Naive thymus-derived CD4-positive, alpha-beta T cell (primary cell): Measurements from ENCODE around the gene RSF1. TPM values are rescaled to one million over a fixed set of nuclear protein-coding genes. Genes with fewer than 3 reads are reported as not detected.

Source experiments
- ATAC-seq: fragments of 150-1000 bp; cut with Tn5 transposase; 2 replicates; pipeline ENCODE4 v1.10.0; 2021; ENCODE audit warnings: mild to moderate bottlenecking, moderate library complexity
- CTCF ChIA-PET: fragments of 350-600 bp; sonication (Branson Sonifier 250); formaldehyde crosslinking; loops from one replicate; lab custom pipeline; 2021; ENCODE audit warnings: antibody characterized with exemption; lab: Charles Lee
- POLR2A ChIA-PET: fragments of 350-600 bp; sonication (Branson Sonifier 250); formaldehyde crosslinking; loops from one replicate; lab custom pipeline; 2021; ENCODE audit warnings: antibody characterized with exemption, inconsistent platforms; lab: Charles Lee
- DNase-seq, 9 donors: peaks; one replicate each; pipeline versions ENCODE4 v3.0.0 to v3.0.0-alpha.2; 2020 to 2022; ENCODE audit warnings: mixed read lengths in 1 of 9
- H3K27ac ChIP-seq: one replicate; pipeline ENCODE4 v1.7.0; 2013; ENCODE audit warnings: mild to moderate bottlenecking, low read depth, low read length, moderate library complexity
- H3K27me3 ChIP-seq, 2 donors: one replicate each; pipeline ENCODE4 v1.7.0; 2013; ENCODE audit warnings: low read length in 2 of 2, mild to moderate bottlenecking in 2 of 2, moderate library complexity in 2 of 2; ENCODE audit not compliant: control insufficient read depth in 2 of 2, insufficient read depth in 2 of 2
- H3K36me3 ChIP-seq, 3 experiments: 1 replicate in 2 of 3; 2 replicates in 1 of 3; pipeline ENCODE4 v1.7.0; 2013; ENCODE audit warnings: low read length in 3 of 3, mild to moderate bottlenecking in 3 of 3, moderate library complexity in 1 of 3; ENCODE audit not compliant: insufficient read depth in 3 of 3, control insufficient read depth in 2 of 3
- H3K4me1 ChIP-seq, 2 donors: one replicate each; pipeline ENCODE4 v1.7.0; 2013; ENCODE audit warnings: low read length in 2 of 2, mild to moderate bottlenecking in 2 of 2, moderate library complexity in 1 of 2; ENCODE audit not compliant: control insufficient read depth in 2 of 2, insufficient read depth in 2 of 2
- H3K4me3 ChIP-seq: 2 replicates; pipeline ENCODE4 v1.7.0; 2013; ENCODE audit warnings: mild to moderate bottlenecking, low read length
- H3K9me3 ChIP-seq, 3 experiments: 1 replicate in 2 of 3; 2 replicates in 1 of 3; pipeline ENCODE4 v1.7.0; 2013; ENCODE audit warnings: low read length in 3 of 3; ENCODE audit not compliant: control insufficient read depth in 2 of 3
- H3K27ac Mint-ChIP-seq, 9 donors: one replicate each; pipeline ENCODE4 v1.8.0; 2020 to 2022; ENCODE audit warnings: mixed read lengths in 9 of 9, mild to moderate bottlenecking in 8 of 9, moderate library complexity in 5 of 9, inconsistent platforms in 2 of 9
- H3K27me3 Mint-ChIP-seq, 5 donors: one replicate each; pipeline ENCODE4 v1.8.0; 2021 to 2022; ENCODE audit warnings: mixed read lengths in 5 of 5, mild to moderate bottlenecking in 1 of 5
- H3K36me3 Mint-ChIP-seq, 5 donors: one replicate each; pipeline ENCODE4 v1.8.0; 2020 to 2022; ENCODE audit warnings: mixed read lengths in 5 of 5, mild to moderate bottlenecking in 3 of 5, inconsistent platforms in 1 of 5
- H3K4me1 Mint-ChIP-seq, 7 donors: one replicate each; pipeline ENCODE4 v1.8.0; 2020 to 2022; ENCODE audit warnings: mixed read lengths in 7 of 7, mild to moderate bottlenecking in 3 of 7, inconsistent platforms in 1 of 7
- H3K4me3 Mint-ChIP-seq, 10 donors: one replicate each; pipeline ENCODE4 v1.8.0; 2020 to 2022; ENCODE audit warnings: mild to moderate bottlenecking in 10 of 10, mixed read lengths in 10 of 10, moderate library complexity in 6 of 10, inconsistent platforms in 2 of 10
- H3K9me3 Mint-ChIP-seq, 11 donors: one replicate each; pipeline ENCODE4 v1.8.0; 2020 to 2022; ENCODE audit warnings: mixed read lengths in 11 of 11, mild to moderate bottlenecking in 4 of 11, inconsistent platforms in 1 of 11, moderate library complexity in 1 of 11
- intact Hi-C, 2 donors: fragments of 100-400 bp; cut with micrococcal nuclease; formaldehyde crosslinking; loops; one replicate each; pipeline ENCODE4 v1.15.1; 2023
- polyA plus RNA-seq, 2 donors: library from polyadenylated mRNA; unstranded; fragments of 300-500 nt; fragmentation: Illumina TruSeq; gene quantifications; one replicate each; pipeline ENCODE4 v1.2.3, GENCODE V29; 2021
- total RNA-seq, 6 experiments: library from RNA in 5 of 6; stranded (reverse) in 5 of 6; gene quantifications; 1 replicate in 5 of 6; 2 replicates in 1 of 6; pipeline ENCODE4 v1.2.3 and lab custom pipeline; 2021 to 2026

The RSF1 gene
- total and polyA plus RNA-seq, 7 experiments from 2014 or later, result 33.3 to 113 (median 83.5) TPM

DNA sequence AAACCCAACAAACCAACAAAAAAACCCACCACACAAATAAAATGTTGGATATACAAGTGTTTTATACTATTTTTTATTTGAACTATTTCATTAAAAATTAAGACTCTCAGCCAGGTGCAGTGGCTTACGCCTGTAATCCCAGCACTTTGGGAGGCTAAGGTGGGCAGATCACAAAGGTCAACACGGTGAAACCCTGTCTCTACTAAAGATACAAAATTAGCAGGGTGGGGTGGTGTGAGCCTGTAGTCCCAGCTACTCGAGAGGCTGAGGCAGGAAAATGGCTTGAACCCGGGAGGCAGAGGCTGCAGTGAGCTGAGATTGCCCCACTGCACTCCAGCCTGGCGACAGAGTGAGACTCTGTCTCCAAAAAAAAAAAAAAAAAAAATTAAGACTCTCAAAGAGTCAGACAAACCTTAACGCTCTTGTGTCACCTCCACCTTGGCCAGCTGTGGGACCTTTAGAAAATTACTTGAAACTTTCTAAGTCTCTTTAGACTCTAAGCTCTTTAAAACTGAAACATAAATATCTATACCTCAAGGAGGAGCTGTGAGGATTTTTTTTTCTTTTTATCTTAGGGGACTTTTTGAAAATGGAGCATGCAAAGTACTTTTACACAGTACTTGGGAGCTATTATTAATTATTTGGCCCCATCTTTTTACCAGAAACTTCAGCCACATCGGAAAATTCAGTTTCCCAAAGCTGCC is 114.5 kb downstream of the RSF1 start:
- H3K36me3 ChIP-seq, result peaks cover 0 to 13% (median 4%) of the 10 kb centered on the region in 3 experiments
- no peak overlapping the region for H3K4me3 ChIP-seq
- H3K4me3 Mint-ChIP-seq, result no peak overlapping the region
- H3K9me3 Mint-ChIP-seq, result peaks cover 0 to 2% (median 0%) of the 10 kb centered on the region in 11 donors
- no peak overlapping the region for H3K27ac ChIP-seq
- no peak for DNase-seq
- H3K27me3 ChIP-seq, result no peaks in the 10 kb centered on the region
- peak overlapping the region in 2 of 9 donors; percentile 0 to 41 for H3K27ac Mint-ChIP-seq
- peaks cover 8 to 52% (median 25%) of the 10 kb centered on the region in 7 donors for H3K4me1 Mint-ChIP-seq
- no peaks in the 10 kb centered on the region for H3K4me1 ChIP-seq
- peaks cover 11 to 30% (median 22%) of the 10 kb centered on the region in 5 donors for H3K36me3 Mint-ChIP-seq
- no peak for ATAC-seq
- intact Hi-C loops, result no loop called here
- ChIA-PET CTCF (interaction anchor here (0.6 kb wide), 1 partner anchor 365 kb away, joined by 5 read pairs; no protein-coding TSS in a partner anchor), POLR2A (no interaction called here)
- H3K27me3 Mint-ChIP-seq, result no peaks in the 10 kb centered on the region
- H3K9me3 ChIP-seq, result no peaks in the 10 kb centered on the region

DNA sequence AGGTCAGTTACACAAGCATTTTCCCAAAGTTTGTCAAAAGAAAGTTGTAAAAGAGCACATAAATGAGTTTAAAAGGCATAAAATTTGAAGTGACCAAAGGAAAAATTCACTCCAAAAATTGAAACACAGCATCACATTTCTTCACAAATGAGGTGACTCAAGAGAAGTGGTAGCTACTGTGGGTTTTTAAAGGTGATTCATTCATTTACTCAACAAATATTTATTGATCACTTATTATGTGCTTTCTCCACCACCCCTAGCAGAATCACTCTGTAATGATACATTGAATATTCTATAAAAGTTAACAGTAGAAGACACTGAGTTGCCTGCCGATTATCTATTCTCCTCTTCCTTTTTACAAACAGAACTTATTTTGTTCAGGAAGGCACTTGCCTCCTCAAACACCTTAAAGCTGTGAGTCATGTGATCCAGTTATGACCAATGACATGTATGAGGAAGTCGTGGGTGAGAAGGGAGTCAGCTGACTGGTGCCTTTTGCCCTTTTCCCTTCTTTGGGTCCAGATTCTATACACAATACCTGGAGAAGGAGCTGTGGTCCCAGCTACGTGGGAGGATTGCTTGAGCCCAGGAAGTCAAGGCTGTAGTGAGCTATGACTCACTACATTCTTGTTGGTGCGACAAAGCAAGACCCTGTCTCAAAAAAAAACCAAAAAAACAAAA is 115.2 kb downstream of the RSF1 start:
- peaks cover 0 to 2% (median 0%) of the 10 kb centered on the region in 11 donors for H3K9me3 Mint-ChIP-seq
- no peak overlapping the region for H3K27ac ChIP-seq
- peaks cover 0 to 14% (median 4%) of the 10 kb centered on the region in 3 experiments for H3K36me3 ChIP-seq
- H3K27me3 Mint-ChIP-seq, result no peaks in the 10 kb centered on the region
- H3K27ac Mint-ChIP-seq, result peak overlapping the region in 2 of 9 donors; percentile 59 to 67
- H3K36me3 Mint-ChIP-seq, result peaks cover 11 to 35% (median 24%) of the 10 kb centered on the region in 5 donors
- CTCF ChIA-PET, result interaction anchor here (0.6 kb wide), 1 partner anchor 366 kb away, joined by 5 read pairs; no protein-coding TSS in a partner anchor
- POLR2A ChIA-PET, result interaction anchor here (0.7 kb wide), 1 partner anchor 290 kb away, joined by 3 read pairs; no protein-coding TSS in a partner anchor
- no peak overlapping the region for H3K4me3 ChIP-seq
- H3K4me1 ChIP-seq, result no peaks in the 10 kb centered on the region
- H3K4me3 Mint-ChIP-seq, result no peak overlapping the region
- H3K4me1 Mint-ChIP-seq, result peaks cover 8 to 45% (median 28%) of the 10 kb centered on the region in 7 donors
- intact Hi-C loops, result no loop called here
- ATAC-seq, result no peak
- H3K9me3 ChIP-seq, result no peaks in the 10 kb centered on the region
- no peaks in the 10 kb centered on the region for H3K27me3 ChIP-seq
- peak in 1 of 9 donors; percentile 23 for DNase-seq

DNA sequence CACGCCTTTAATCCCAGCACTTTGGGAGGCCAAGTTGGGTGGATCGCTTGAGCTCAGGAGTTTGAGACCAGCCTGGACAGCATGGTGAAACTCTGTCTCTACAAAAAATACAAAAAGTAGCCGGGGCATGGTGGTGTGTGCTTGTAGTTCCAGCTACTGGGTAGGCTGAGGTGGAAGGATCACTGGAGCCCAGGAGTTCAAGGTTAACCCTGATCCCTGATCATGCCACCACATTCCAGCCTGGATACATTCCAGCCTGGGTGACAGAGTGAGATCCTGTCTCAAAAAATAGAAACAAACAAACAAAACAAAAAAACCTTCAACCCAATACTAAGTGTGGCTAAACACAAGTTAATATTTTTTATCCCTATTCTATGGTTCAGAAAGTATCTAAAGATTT is 116.5 kb downstream of the RSF1 start:
- CTCF ChIA-PET, result no interaction called here

DNA sequence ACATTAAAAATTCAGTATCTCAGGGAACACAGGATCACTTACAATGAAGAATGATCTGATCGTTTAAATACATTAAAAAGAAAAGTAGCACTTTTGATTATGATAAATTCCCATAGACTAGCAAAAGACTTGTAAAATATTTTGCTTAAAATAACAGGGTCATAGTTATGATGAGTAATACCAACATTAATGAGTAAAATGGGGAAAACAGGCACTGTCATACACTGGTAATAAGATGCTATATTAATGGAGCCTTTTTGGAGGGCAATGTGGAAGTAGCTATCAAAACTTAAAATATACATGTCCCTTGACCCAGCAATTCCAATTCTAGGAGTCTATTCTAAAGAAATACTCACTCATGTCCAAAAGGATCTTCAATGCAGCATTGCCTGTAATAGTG is 121.1 kb downstream of the RSF1 start:
- H3K27me3 ChIP-seq, result no peaks in the 10 kb centered on the region
- H3K4me3 ChIP-seq, result no peak overlapping the region
- H3K36me3 ChIP-seq, result peaks cover 10 to 58% (median 32%) of the 10 kb centered on the region in 3 experiments
- Mint-ChIP-seq H3K36me3 (peaks cover 11 to 62% (median 31%) of the 10 kb centered on the region in 5 donors), H3K4me3 (no peak overlapping the region), H3K4me1 (peaks cover 0 to 16% (median 3%) of the 10 kb centered on the region in 7 donors), H3K9me3 (peaks cover 0 to 1% (median 0%) of the 10 kb centered on the region in 11 donors), H3K27me3 (no peaks in the 10 kb centered on the region), H3K27ac (no peak overlapping the region)
- POLR2A ChIA-PET, result no interaction called here
- intact Hi-C loops, result no loop called here
- no peak for ATAC-seq
- H3K27ac ChIP-seq, result no peak overlapping the region
- no peaks in the 10 kb centered on the region for H3K9me3 ChIP-seq
- no peaks in the 10 kb centered on the region for H3K4me1 ChIP-seq
- CTCF ChIA-PET, result no interaction called here
- no peak for DNase-seq

More for the DNA sequence above, 116.5 kb downstream of the RSF1 start:
- H3K27me3 ChIP-seq, result no peaks in the 10 kb centered on the region
- peaks cover 0 to 2% (median 0%) of the 10 kb centered on the region in 11 donors for H3K9me3 Mint-ChIP-seq
- POLR2A ChIA-PET, result no interaction called here
- peaks cover 8 to 41% (median 24%) of the 10 kb centered on the region in 7 donors for H3K4me1 Mint-ChIP-seq
- ATAC-seq (no peak), DNase-seq (no peak)
- no peaks in the 10 kb centered on the region for H3K9me3 ChIP-seq
- peaks cover 11 to 39% (median 22%) of the 10 kb centered on the region in 5 donors for H3K36me3 Mint-ChIP-seq
- no peak overlapping the region for H3K27ac ChIP-seq
- H3K36me3 ChIP-seq, result peaks cover 0 to 22% (median 4%) of the 10 kb centered on the region in 3 experiments
- intact Hi-C loops, result no loop called here
- no peak overlapping the region for H3K4me3 ChIP-seq
- H3K27me3 Mint-ChIP-seq, result no peaks in the 10 kb centered on the region
- H3K4me3 Mint-ChIP-seq, result no peak overlapping the region
- peak overlapping the region in 3 of 9 donors; percentile 2 to 65 (median 8) for H3K27ac Mint-ChIP-seq
- H3K4me1 ChIP-seq, result no peaks in the 10 kb centered on the region

DNA sequence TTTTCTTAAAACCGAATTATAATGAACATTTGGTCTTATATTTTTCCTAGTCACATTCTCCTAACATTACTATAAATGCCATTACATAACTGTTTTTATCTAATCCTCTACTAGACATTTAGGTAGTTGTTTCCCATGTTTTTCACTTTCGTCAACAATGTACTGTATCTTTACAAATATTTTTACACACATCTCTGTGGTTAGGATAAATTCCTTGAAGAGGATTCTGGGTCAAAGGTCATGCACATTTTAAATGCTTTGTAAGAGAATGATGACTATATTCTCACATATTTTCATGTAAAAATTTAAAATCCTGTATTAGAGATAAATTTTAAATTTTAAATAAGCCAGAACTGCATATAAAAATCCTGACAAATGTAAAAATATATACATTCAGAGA is 121.6 kb downstream of the RSF1 start:
- H3K27me3 ChIP-seq, result no peaks in the 10 kb centered on the region
- H3K9me3 ChIP-seq, result no peaks in the 10 kb centered on the region
- ATAC-seq (no peak), DNase-seq (no peak)
- no peak overlapping the region for H3K4me3 ChIP-seq
- H3K27ac ChIP-seq, result no peak overlapping the region
- H3K4me1 ChIP-seq, result no peaks in the 10 kb centered on the region
- intact Hi-C loops, result no loop called here
- Mint-ChIP-seq H3K4me1 (peaks cover 0 to 16% (median 3%) of the 10 kb centered on the region in 7 donors), H3K9me3 (peaks cover 0 to 1% (median 0%) of the 10 kb centered on the region in 11 donors), H3K27me3 (no peaks in the 10 kb centered on the region), H3K4me3 (no peak overlapping the region), H3K27ac (peak overlapping the region in 1 of 9 donors; percentile 4), H3K36me3 (peaks cover 11 to 57% (median 29%) of the 10 kb centered on the region in 5 donors)
- POLR2A ChIA-PET, result no interaction called here
- CTCF ChIA-PET, result no interaction called here
- H3K36me3 ChIP-seq, result peaks cover 10 to 61% (median 32%) of the 10 kb centered on the region in 3 experiments

DNA sequence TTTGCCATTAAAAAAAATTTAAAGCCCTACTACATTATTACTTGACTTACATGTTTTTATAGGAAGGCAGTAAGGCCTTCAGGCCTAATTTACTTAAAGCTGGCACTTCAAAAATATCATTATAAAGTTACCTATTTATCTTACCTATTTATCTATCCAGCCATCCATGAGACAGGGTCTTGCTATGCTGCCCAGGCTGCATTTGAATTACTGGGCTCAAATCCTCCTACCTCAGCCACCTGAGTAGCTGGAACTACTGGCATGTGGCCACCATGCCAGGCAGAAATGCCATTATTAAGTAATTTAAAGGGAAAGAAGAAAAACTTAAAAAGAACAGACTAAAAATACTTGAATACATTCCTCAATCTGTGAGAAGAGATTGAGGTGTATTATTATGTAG is 122.7 kb downstream of the RSF1 start:
- peaks cover 0 to 1% (median 0%) of the 10 kb centered on the region in 11 donors for H3K9me3 Mint-ChIP-seq
- Histone ChIP-seq H3K9me3 (no peaks in the 10 kb centered on the region), H3K27me3 (no peaks in the 10 kb centered on the region), H3K27ac (no peak overlapping the region), H3K4me1 (no peaks in the 10 kb centered on the region), H3K4me3 (no peak overlapping the region), H3K36me3 (peaks cover 10 to 67% (median 32%) of the 10 kb centered on the region in 3 experiments)
- H3K27me3 Mint-ChIP-seq, result no peaks in the 10 kb centered on the region
- peaks cover 0 to 16% (median 3%) of the 10 kb centered on the region in 7 donors for H3K4me1 Mint-ChIP-seq
- no peak overlapping the region for H3K4me3 Mint-ChIP-seq
- intact Hi-C loops, result no loop called here
- ChIA-PET CTCF (no interaction called here), POLR2A (no interaction called here)
- ATAC-seq, result no peak
- peaks cover 11 to 63% (median 28%) of the 10 kb centered on the region in 5 donors for H3K36me3 Mint-ChIP-seq
- H3K27ac Mint-ChIP-seq, result no peak overlapping the region
- DNase-seq, result no peak
